Esophagus mucosa (tissue), 1 donor: ENCODE results near the gene DIS3L2. TPM values are rescaled to one million over a fixed set of nuclear protein-coding genes. Genes with fewer than 3 reads are reported as not detected.

Experiments used
- ATAC-seq: fragments of 200-7000 bp; cut with Tn5 transposase; one replicate; pipeline ENCODE4 v1.9.1; 2020
- total RNA-seq: library from RNA; stranded (reverse); gene quantifications from one replicate; pipeline ENCODE4 v1.2.4, GENCODE V29; 2023
- donor health status: DM: yes; HTN: yes; CAD: no.

Gene DIS3L2
- total RNA-seq, 1 donor from 2014 or later = 25.0 TPM

DNA sequence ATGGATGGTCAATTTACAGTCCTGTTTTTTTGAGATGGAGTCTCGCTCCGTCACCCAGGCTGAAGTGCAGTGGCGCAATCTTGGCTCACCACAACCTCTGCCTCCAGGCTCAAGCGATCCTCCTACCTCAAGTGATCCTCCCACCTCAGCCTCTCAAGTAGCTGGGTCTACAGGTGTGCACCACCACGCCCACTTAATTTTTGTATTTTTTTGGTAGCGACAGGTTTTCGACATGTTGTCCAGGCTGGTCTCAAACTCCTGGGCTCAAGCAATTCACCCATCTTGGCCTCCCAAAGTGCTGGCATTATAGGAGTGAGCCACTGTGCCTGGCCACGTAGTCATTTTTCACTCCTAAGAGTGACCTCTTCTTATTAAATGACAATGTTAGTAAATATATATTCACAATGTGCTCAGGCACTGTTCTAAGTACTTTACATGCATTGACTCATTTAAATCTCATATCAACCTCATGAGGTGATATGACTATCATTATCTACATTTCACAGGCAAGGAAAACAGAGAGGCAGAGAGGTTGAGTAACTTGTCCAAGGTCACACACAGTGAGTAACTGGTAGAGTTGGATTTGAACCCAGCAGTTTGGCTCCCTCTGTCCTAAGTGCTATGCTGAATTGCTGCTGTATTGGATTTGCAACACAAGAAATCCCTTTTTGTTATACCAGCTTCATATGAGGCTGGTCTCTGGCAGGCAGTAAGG lies 5.6 kb upstream of the DIS3L2 start:
- no peak for ATAC-seq

DNA sequence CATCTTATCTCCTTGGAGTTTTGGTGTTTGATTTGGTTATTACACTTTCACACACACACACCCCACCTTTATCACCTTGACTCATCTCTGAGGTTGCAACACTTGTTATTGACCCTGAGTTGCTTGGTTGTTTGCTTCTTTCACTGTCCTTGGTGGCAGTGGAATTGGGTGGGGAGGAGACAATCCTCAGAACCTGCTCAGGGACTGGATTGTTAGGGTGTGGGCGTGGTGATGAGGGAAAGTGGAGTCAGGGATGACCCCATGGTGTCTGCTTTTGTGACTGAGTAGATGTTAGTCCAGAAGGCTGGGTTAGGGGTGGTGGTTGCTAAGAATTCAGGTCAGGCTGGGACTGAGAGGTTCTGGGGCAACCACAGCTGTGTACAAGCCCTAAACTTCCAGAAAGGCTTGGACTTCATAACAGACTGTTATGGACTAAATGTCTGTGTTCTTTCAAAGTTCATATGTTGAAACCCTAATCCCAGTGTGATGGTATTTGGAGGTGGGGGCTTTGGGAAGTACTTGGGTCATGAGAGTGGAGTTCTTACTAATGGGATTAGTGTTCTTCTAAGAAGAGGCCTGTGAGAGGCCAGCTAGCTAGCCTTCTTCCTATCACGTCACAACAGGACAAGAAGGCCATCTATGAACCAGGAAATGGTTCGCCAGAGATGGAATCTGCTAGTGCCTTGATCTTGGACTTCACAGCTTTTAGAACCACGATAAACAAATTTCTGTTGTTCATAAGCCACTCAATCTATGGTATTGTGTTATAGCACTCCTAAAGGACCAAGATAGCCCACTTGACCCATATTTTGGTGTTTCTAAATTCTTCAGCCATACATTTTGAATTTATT lies 3.4 kb upstream of the DIS3L2 start:
- ATAC-seq = no peak

DNA sequence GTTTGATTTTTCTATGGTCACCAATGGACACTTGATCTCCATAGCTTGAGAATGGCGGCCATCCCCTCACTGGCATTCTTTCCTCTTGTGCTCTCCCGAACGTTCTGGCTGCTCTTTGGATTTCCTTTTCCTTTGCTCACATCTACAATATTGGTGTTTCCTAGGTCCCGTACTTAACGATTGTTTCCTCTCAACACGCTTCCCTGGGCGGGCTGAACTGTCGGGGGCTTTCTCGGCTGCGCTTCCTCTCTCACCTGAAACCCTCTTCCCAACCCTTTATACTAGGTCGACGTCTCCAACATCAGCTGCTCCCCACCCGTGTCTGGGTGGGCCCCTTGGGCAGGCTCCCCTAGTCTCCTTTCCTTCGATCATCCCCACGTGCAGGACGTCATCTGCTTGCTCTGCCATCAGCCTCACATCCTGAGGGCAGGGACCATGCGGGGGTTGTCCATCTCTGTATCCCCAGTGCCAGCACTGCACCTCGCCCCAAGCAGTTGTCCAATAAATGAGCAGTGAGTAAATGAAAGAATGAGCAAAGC lies 634 bp upstream of the DIS3L2 start:
- no peak for ATAC-seq

DNA sequence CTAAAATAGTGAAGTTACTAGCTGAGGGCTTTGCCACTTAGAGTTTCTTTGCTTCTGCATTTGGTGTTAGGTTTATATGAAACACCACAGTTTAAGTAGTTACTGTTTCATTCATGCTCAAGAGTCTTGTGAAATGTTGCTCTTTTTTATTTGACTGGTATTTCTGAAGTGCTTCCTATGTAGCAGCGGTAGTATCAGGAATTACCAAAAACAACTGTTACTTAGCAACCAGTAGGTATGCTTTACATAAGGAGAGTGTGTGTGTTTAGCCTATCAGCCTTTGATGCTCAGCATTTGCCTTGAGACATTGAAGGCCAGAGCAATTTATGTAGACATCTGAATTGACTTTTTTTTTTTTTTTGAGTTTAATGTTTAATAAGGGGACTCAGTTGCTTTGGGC lies 3.6 kb downstream of the DIS3L2 start:
- no peak for ATAC-seq

DNA sequence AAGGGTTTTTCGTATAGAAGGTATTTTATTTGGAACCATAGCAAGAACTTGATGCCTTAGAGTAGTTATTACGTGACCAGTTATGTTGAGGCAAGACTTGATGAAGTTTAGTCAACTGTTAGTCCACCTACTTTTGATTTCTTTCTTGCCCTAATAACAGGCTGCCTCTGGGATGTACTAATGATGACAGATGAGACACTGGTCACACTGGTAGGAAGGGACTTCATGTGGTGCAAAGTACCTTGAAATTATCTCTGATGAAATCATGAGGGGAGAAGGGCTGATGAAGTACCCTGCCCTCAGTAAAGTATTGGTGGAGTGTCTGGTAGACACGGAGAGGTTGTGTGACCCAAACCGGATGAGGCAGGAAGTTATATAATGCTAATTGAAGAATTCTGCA lies 5.4 kb downstream of the DIS3L2 start:
- no peak for ATAC-seq

DNA sequence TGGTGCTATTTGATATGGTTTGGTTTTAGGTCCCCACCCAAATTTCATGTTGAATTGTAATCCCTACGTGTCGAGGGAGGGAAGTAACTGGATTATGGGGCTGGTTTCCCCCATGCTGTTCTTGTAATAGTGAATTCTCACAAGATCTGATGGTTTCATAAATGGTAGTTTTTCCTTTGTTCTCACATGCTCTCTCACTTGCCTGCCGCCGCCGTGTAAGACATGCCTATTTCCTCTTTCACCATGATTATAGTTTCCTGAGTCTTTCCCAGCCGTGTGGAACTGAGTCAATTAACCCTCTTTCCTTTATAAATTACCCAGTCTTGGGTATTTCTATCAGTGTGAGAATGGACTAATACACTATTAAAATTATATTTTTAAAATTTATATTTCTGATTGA lies 7.3 kb downstream of the DIS3L2 start:
- ATAC-seq = no peak

DNA sequence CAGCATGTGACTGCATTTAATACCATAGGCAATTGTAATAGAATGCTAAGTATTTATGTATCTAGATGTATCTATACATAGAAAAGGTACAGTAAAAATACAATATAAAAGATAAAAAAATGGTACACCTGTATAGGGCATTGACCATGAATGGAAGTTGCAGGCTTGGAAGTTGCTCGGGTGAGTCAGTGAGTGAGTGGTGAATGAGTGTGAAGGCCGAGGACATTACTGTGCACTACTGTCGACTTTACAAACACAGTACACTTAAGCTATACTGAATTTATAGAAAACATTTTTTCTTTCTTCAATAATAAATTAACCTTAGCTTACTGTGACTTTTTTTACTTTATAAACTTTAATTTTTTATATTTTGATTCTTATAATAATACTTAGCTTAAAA lies 8.9 kb downstream of the DIS3L2 start:
- ATAC-seq = no peak

DNA sequence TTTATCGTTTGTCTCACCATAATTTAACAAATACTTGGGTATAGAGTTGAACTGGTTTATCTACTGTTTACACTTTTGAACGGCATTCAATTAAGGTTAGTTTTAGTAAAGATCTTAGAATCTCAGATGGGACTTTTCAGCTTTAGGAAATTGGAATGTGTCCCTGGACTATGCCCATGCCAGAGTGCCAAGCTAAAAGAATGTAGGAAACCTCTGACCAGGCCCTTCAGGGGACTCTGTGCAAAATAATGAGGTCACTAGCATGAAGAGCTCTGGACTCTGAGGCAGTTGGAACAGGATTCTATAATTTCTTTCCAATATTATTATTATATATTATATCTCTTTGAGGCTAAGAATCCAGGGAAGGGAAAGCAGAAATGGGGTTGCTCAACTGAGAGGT lies 13.5 kb downstream of the DIS3L2 start:
- ATAC-seq = no peak

DNA sequence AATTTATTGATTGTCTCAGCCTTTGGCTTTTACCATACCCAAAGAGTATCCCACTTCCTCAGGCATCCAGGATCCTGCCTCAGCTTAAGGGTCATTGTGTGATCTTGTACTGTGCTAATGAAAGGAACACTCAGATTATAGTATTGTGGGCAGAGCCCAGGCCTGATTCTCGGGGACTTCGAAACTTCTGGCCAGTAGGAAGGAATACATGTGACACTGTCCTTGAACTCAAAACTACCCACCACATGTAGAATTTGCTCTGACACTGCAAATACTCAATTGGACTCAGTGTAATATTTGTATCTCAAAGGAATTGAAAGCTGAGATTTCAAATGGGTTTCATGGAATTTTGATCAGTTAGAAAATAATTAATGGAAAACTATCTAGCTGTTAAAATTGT lies 15.9 kb downstream of the DIS3L2 start:
- no peak for ATAC-seq

DNA sequence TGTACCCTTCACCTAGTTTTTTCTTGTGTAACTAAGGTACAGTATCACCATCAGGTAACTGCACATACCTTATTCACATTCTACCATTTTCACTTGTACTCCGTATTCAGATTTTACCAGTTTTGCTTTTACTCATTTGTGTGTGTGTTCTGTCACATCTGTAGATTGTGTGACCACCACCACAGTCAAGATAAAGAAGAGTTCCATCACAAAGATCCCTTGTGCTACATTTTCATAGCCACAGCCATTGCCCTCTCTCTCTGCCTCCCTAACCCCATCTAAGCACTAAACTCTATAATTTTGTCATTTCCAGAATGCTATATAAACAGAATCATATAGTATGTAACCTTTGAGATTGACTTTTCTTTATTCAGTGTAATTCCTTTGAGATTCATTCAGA lies 23.5 kb downstream of the DIS3L2 start:
- ATAC-seq = no peak

DNA sequence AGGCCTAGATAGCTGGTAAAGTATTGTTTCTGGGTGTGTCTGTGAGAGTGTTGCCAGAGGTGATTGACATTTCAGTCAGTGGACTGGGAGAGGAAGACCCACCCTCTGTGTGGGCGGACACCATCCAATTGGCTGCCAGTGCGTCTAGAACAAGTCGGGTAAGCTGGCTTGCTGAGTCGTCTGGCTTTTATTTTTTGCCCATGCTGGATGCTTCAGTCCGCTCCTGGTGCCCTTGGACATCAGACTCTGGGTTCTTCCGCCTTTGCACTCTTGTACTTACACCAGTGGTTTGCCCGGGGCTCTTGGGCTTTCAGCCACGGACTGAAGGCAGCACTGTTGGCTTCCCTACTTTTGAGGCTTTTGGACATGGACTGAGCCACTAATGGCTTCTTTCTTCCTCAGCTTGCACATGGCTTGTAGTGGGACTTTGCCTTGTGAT lies 24.3 kb downstream of the DIS3L2 start:
- ATAC-seq = peak; percentile 83

DNA sequence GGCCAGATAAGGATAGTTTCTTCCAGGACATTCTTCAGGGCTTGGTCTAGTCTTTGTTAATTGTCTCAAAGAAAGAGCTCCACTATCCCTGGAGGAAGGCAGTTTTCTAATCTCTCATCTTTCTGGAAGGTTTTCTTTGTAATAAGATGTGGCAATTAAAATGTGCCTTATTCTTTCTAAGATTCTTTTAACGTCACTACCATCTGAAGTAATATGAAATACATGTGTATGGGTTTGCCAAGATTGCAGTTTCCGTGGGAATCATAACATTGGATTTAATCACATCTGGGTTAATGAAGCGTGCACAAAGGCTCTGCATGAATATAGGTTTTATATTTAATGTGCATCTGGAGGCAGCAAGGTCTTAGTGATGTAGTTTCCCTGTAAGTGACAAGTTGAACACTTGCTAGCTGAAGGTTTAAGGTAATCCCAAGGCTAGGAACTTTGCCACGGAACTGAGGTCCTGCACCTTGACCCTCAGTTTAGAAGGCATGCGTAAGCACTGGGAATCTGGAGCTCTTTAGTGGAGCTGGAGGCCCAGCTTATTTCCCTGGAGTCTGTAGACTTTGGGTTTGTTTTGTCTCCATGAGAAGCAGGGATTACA lies 25.7 kb downstream of the DIS3L2 start:
- ATAC-seq = no peak

DNA sequence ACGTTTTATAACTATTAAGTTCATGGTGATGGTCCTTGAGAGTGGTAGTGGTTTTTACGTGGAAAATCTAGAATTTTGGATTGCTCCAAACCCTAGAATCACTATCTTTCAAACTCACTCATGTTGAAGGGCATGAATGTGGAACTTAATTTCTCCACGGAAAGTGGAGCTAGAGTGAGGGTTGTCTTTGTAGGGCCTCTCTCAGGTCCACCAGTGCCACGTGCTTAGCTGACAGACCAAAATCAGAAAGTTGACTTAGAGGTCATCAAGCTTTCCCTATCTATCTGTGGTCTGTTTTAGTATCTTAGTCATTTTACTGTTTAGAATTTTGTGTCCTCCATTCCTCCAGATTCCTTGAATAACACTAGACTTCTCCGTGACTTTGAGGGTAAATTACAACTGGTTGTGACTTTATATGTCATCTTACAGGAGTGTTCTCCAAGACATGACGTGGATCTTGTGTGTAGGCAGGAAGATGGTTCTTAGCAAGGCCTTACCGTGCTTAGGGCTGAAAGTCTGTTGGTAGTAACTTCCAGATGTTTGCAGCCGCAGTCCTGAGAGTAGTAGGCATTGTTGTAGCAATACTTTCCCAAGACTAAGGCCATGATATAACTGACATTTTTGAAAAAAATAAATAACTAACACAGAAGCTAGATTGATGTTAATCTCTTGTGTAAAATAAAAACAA lies 26.8 kb downstream of the DIS3L2 start:
- no peak for ATAC-seq

DNA sequence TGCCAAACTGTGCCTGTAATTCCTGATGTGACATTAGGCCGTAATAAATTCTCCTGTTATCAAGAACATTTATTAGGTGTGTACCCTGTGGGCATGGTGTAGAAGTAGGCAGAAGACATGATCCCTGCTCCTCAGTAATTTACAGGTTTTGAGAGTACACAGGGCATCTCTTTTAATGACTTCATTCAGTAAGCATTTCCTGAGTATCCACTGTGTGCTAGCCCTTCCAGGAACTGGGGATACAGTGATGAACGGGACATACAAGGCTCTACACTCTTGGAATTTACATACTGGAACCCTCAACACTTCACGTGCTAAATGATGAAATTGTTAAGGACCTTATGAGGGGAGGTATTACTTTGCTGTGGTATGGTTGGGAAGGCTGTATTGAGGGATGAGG lies 30.2 kb downstream of the DIS3L2 start:
- no peak for ATAC-seq

DNA sequence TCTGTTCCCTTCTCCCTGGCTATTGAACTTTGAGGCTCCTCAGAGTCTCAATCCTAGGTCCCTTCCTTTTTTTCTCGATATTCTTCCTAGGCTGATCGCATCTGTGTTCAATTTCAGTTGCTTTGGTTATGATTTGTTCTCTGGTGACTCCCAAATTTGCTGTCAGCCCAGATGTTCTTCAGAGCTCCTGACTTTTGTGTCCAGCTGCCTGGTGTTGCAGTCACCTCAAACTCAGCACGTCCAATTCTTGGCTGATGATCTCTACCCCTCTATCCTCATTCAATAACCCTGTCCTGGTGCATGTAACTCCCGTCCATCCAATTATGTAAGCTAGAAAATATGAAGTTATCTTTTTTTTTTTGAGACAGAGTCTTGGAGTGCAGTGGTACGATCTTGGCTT lies 31.4 kb downstream of the DIS3L2 start:
- ATAC-seq = no peak

DNA sequence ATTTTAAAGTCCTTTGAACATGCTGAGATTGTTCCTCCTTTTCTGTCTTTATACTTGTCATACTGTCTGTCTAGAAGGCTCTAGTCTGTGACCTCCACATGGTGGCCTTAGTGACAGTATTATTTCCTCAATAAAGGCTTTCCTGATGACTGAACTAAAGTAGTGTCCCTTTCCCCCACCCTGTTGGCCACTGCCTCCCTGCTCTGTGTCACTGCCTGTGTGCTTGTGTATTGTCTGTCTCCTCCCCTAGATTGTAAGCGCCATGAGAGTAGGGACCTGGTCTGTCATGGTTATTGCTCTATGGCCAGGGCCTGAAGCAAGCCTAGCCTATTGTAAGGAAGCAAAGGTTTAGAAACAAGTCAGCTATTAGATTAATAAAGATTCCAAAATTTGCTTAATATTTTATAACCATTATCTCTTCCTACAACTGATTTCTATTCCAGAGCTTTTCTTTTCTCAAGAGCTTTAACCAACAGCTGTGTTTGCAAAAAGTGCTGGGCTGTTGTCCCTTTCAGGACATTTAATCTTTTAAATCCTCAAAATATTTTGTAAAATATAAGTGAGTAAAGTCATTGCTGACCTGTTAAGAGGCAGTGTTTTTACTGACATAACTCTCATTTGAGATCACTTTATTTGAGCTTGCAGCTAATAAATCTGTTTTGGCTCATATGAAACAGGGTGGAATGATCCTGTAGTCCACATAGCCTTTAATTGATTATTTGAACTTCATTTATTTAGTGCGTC lies 35.5 kb downstream of the DIS3L2 start:
- peak; percentile 18 for ATAC-seq

DNA sequence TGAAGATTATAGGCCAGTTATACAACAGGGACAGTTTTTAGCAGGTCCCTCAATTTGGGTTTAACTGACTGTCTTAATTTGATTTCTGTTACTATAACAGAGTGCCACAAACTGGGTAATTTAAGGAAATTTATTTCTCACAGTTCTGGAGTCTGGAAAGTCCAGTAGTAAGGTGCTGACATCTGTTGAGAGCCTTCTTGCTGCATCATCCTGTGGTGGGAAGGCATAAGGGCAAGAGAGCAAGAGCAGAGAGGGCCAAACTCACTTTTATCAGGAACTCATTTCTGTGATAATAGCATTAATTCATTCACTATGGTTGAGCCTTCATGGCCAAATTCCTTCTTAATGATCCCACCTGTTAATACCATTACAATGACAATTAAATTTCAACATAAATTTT lies 36.5 kb downstream of the DIS3L2 start:
- no peak for ATAC-seq

DNA sequence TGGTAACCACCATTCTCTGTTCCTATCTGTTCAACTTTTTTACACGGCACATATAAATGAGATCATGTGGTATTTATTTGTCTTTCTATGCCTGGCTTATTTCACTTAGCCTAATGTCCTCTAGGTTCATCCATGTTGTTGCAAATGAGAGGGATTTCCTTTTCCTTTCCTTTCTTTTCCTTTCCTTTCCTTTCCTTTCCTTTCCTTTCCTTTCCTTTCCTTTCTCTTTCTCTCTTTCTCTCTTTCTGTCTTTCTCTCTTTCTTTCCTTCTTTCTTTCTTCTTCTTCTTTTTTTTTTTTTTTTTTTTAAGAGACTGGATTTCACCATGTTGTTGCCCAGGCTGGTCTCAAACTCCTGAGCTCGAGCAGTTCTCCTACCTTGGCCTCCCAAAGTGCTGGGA lies 38.9 kb downstream of the DIS3L2 start:
- no peak for ATAC-seq

DNA sequence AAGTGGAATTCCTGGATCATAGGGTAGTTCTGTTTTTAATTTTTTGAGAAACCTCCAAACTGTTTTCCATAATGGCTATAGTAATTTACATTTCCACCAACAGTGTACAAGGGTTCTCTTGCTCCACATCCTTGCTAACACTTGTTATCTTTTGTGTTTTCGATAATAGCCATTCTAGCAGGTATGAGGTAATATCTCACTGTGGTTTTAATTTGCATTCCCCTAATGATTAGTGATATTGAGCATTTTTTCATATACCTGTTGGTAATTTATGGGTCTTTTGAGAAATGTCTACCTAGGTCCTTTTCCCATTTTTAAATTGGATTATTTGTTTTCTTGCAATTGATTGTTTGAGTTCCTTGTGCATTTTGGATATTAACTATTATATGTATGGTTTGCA lies 39.6 kb downstream of the DIS3L2 start:
- ATAC-seq = no peak

DNA sequence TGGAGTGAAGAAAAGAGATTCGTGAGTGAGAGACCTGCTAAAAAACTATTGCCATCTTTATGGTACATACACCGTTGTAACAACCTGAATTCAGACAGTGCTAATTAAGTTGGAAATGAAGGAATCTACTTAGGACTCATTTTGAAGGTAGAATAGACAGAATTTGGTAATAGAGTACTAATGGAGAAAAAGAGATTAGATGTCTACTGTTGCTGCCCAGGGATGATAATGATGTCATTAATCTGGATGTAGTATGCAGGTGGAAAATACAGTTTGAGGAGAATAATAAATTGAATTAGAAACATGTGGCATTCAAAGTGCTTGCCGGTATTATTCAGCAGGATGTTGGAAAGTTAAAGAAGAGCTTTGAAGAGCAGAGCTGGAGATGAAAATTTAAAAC lies 44.7 kb downstream of the DIS3L2 start:
- no peak for ATAC-seq

DNA sequence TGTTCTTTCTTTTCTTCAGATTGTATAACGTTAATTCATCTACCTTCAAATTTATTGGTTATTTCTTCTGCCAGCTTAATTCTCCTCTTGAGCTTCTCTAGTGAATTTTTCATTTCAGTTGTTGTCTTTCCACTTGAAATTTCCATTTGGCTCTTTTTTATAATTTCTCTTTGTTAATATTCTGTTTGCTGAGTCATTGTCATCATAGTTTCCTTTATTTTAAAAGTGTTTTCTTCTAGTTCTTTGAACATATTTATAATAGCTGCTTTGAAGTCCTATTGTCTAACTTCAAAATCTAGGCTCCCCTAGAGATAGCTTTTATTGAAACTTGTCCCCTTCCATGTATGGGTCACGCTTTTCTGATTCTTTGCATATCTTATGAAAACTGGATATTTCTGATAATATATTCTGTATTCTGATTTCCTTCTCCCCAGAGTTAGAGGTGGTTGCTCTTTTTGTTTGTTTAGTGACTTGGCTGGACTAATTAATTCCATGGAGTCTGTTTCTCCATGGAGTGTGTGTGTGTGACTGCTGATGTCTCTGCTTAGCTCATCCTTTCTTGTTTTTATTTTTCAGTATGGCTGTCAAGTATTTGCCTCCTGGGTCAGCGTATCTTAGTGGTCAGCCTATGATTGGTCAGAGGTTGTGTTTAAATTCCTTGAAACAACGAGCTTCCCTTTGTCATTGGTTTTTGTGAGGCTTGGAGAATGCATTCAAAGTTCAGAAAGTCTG lies 47.6 kb downstream of the DIS3L2 start:
- no peak for ATAC-seq
